Stimulated activated CD8-positive, alpha-beta memory T cell treated with anti-CD3 and anti-CD28 coated beads, Interleukin-12 subunit alpha, Interleukin-12 subunit beta, amount 100 ng/mL, for 4 hours (primary cell): ENCODE data around the gene PLEKHA7.

ENCODE experiments used
- DNase-seq: peaks from one replicate; pipeline ENCODE4 v3.0.0-alpha.2; 2020; ENCODE audit warnings: low read depth

Gene PLEKHA7

DNA sequence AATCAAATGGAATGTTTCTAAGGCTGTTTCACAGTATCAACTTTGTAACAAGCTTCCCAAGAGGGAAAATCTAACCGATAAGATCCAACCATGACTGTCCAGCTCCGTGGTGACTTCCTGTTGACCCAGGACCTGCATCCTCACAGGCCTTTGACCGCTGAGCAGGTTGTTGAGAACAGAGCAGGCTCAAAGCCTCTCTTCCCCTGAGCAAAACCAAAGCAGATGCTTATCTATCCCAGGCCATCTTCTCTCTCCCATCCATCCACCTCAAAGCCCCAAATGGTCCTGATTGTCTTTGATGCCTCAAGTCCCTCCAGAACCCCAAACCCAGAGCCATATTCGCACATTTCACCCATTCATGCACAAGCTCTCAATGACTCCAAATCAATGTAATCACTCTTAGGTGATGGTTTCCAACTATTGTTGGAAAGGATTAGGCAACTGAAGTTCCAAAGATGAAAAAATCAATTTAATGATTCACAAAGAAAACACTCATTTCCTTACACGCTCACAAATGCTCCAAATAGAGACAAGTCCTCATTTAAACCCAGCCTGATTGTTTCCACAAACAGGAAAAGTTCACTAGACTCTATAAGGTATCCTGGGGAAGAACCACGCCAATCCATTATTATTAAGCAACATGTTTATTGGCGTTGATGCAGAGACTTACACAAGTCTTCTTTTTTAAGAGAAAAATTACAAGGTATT is 227.0 kb downstream of the PLEKHA7 start:
- no peak for DNase-seq

DNA sequence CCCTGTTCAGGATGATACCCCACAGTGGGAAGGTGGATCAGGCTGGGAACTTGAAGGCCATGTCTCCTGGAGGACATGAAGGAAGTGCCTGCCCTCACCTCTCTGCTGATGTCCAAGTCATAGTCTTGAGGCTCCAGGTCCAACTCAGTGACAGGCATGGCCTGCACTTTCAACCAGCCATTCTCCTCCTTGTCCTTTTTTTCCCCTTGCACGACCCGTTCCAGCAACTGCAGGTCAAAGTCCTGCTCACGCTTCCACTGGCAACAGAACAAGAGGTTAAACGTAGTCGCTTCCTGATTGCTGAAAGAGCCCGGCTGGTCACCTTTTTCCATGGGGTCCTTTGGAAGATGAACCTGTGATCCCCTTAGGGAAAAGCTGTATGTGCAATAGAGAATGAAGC is 228.1 kb downstream of the PLEKHA7 start:
- no peak for DNase-seq

DNA sequence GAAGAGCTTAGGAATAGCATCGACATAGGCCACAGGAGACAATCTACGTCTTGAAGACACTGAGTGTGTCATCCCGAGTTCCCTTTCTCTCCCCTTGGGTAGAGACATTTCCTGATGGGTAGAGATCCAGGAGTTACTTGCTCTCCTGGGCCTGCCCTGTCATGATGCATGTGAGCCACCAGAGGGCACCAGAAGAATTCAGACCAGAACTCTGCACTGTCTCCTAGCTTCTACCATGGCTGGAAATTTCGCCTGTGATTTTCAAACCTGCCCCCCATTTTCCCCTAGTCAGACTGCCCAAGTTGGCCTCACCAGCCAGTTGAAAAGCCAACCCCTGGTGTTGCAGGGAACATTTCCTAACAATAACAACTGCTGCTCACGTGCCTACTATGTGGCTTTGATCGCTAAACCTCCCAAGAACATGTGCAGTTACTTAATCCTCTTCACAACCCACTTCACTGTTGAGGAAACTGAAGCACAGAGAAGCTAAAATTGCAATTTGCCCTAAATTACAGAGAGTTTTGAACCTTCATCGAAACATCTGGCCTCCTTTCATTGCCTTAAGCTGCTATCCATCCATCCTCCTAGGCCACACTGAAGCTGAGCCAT is 228.6 kb downstream of the PLEKHA7 start:
- DNase-seq, result no peak

GRCh38 chr11:16784666-16785065 is 229.5 kb downstream of the PLEKHA7 start:
- no peak for DNase-seq

DNA sequence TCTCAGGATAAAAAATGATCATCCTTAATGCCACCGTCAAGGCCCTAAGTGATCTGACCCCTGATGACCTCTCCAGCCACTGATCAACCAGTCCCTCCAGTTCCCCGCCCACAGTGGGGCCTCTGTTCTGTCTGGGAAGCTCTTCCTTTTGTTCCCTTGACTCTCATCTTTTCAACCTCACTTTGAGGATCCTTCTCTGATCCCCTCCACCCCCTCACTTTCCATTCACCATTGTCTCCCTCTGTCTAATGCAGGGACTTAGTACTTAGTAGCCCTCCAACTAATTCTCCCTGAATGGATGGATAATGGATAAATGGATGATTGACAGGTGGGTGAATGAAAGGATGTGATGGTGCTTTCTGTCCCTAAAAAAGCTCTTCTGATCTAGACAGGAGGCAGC is 230.1 kb downstream of the PLEKHA7 start:
- DNase-seq, result no peak

DNA sequence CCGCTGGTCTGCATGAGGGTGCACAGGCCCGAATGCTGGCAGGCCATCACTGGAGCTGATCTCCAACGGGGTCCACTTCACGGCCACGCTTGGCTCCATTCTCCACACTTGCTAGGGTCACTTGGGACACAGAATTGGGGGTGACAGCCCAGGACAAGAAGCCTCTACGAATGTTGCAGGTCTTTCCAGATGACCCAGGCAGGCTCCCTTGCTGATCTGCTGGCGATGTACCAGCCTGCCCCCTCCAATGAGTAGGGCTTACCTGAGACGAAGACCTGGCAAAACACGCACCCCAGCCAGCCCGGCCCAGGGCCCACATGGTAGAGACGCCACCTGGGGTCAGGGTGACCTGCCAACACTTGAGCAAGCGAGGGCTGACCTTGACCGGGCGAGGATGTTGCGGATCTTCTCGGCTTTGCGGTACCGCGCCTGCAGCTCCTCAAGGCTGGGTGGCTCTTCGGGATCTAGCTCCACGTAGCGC is 230.9 kb downstream of the PLEKHA7 start:
- DNase-seq, result no peak

DNA sequence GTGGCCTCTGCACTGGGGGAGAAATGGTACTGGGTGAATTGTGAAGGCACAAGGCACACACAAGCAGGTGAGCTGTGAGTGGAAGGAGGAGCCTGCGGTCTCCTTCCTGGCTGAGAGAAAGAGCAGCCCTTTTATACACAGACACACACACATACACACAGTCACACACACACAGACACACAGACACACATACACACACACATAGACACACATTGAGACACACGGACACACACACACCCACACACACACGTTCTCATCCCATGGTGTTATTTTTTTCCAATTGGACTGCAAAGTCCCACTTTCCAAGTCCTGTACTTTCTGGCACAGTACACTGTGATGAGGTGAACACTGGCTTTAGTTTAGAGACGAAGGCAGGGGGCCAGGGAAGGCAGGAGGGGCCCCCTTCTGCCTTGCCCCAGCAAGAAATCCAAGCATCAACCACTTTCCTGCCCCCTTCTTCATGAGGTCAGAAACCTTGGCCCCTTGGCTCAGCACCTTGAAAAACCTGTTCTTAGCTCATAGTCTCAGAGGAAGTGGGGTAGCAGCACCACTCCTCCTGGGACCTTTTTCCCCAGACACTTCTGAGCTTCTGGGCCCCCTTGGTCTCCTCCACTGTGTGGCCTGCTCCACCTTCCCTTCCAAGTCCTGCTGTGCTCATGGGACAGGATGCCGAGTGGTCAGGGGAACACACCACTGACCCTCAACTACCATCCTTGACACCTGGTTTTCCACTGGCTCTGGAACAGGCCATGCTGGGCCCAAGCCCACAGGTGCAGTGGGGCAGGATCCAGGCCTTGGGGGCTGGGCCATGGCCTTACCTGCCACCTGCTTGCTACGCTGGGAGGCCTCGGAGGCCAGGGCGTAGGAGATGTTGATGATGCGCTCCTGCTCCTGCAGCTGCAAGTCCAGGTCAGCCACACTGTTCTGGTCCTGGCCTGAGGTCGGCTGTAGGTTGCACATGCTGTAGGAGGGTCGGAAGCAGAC is 232.0 kb downstream of the PLEKHA7 start:
- DNase-seq, result no peak

DNA sequence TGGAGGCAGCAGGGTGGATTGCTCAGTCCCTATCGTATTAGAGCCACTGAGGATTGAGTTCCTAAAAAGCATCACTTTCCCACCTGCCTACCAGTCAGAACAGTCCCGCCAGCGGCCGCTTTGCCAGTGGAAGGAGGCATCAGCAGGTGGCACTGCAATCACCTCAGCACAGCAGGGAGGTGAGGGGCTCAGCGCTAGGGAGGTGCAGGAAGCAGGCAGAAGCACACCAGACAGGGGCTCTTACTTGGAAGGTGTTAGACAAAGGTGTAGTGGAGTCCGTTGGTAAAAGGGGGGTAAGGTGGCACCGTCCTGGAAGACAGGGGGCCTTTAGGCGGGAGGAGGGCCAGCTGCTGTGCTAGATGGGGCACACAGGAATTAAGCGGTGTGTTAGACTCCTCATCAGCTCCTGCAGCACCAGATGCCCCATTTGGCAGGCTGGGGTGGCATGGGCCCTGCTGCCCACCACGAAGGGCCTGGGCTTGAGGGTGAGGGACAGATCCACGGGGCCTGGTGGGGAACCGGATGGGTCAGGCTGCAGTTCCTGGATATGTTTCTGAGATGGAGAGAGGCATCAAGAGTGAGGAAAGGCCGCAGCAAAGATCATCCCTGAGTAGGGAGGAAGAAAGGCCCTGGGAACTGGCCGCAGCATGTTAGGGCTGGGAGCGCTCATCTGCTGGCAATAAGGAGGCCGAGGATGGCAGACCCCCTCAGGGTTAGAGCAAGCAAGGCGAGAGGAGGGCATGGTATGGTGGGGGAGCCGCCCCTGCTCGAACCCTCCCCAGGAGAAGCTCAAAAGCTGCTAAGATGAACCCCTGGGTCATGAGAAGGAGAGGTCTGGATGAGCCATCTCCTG is 233.3 kb downstream of the PLEKHA7 start:
- no peak for DNase-seq

DNA sequence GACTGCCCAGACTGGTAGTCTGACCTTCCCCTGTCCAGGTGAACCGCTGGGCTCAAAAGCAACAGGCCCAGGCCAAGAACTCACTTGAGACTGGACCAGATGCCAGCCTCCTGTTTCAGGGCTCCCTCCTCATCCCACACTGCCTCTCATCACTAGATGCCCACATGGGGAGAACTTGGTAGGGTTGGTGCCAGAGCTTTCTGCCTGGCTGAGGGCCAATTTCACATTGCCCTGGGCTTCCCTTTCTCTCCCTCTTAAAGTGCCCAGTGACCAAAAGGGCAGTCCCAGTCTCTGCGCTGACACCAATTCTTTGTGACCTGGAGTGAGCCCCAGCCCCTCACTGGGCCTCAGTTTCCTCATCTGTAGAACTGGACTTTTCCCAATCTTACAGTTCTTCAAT is 234.1 kb downstream of the PLEKHA7 start:
- DNase-seq, result no peak

DNA sequence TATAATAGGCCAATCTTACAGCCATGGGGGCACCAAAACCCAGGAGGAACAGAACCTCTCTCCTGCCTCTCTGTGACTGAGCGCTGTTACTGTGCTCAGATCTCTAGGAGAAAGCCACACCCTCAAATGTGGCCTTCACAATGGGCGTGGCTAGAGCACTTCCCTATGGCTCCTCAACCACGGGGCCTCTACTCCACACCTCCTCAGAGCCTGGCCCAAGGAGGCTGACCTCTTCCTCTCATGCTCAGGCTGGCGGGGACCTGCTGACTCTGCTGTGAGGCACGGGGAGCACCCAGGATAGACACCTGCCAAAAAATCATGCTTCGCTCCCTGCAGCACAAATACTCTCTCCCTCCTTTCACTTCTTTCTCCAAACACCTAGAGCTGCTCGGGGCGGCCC is 234.8 kb downstream of the PLEKHA7 start:
- no peak for DNase-seq

DNA sequence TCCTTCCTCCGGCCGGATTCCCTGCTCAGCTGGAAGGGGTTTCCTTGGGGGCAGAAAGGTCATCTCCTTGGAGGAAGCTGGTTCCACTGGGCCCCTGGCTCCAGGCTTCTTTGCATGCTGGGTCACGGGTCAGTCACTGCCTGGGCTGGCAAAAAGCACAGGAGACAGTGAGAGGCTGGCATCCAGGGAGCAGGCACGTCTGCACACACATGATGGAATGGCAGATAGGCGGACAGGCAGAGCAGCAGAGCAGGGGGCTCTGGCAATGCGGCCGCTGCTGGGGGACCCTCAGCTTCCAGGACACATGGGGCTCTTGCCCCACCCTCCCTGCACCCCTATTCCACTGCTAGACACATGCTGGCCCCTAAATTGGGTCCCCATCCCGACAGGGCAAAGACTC is 235.3 kb downstream of the PLEKHA7 start:
- no peak for DNase-seq

GRCh38 chr11:16778286-16778685 is 235.9 kb downstream of the PLEKHA7 start:
- no peak for DNase-seq

DNA sequence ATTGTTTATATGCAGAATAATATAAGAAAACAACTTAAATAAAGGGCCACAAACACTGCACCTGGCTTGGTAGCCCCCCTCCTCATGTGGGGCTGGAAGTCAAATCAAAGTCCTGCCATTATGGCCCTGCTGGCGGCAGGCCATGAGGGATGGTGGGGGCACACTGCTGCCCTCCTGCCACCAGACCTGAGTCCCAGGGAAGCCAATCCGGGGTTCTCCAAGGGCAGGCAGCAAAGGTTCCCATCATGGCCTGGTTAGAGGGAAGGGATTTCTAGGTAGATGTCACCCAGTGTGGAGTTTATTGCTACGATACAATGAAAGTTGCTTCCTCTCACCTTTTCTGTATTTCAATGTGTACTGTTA is 236.6 kb downstream of the PLEKHA7 start:
- DNase-seq, result no peak

- DNase-seq, result no peak
Observed at GRCh38 chr11:16776711-16777612, 237.3 kb downstream of the PLEKHA7 start.

DNA sequence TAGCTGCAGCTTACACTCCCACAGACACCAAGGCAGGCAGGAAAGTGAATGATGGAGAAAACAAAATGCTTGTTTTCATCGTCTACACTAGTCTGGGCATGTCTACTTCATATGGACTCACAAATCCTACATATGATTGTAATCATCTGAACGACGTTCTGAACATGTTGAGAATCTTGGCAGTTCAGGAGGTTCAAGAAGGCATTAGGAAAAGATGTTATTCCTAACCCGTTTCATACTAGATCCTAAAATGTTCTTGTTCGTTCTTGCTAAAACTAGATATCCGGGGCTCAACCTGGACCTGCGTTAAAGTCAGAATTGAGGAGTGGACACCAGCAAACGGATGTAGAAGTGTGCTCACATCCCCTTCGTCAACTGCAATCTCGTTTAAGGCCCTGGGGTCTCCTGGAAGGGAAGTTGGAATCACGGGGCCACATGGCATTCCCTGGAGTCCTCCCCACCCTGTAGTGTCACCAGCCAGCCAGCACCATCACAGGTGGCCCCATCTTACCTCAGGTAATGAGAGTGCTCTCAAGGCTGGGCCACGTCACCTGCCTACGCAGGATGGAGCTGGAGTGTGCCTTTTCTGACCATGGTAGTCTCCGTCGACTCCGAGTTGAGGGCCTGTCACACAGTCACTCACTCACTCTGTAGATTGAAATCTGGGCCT is 238.5 kb downstream of the PLEKHA7 start:
- DNase-seq, result no peak

DNA sequence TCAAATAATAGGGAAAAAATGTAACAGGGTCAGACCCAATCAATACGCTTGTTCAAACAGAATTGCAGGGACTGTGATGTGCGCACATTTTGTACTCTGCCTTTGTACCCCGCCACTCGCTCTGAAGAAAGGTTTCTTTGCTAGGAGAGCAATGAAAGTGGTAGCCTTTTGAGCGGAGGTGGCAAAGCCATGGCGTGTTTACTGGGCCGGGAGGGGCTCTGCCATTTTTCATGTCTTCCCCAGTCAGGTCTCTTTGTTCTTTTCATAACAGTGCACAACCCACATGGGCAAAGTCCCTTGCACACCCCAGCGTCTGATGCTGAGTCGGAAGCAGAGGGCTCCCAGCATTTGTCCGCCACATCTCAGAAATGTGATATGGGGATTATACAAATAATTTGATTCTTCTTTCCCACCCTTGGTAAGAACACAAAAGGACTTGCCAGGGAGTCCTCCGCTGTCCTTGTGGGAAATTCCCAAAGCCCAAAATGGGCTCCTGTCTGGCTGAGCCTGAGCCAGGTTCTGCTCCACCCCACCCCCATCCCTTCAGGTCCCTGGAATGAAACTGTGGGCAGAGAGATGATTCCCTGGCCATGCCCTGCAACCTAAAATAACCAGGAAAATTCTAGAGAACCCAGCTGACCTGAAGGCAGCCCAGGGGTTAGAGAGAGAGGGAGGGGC is 239.1 kb downstream of the PLEKHA7 start:
- no peak for DNase-seq

GRCh38 chr11:16773981-16774935 is 240.0 kb downstream of the PLEKHA7 start:
- DNase-seq, result no peak

DNA sequence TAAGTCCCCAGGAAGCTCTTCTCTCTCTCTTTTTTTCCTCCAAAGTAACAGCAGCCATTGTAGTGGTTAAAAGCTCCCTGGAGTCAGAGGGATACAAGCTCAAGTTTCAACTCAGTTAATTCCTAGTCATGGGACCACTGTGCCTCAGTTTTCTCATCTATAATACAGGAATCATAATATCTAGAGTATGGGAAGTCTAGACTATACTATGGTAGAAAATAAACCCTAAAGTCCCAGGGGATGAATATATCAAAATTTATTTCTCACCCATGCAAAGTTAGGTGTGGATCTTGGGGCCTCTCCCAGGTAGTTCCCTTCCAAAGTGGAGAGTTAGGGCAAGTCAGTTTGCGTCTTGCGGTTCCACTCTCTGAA is 242.1 kb downstream of the PLEKHA7 start:
- no peak for DNase-seq
